BE2C (cell line): ENCODE data around the gene DNLZ.

ENCODE experiments used
- DNase-seq: peaks from one replicate; pipeline ENCODE4 v3.0.0-alpha.2; 2020
- H3K27me3 ChIP-seq: fragments of 250-450 bp; sonication (Bioruptor Pico); 2 replicates; pipeline ENCODE4 v1.5.1; 2020; ENCODE audit warnings: mild to moderate bottlenecking
- H3K36me3 ChIP-seq: fragments of 250-450 bp; sonication (Bioruptor Pico); 2 replicates; pipeline ENCODE4 v1.5.1; 2020; ENCODE audit warnings: mild to moderate bottlenecking
- H3K4me1 ChIP-seq: fragments of 250-450 bp; sonication (Bioruptor Pico); 2 replicates; pipeline ENCODE4 v1.5.1; 2020
- H3K4me3 ChIP-seq: 2 replicates; pipeline ENCODE4 v1.5.1; 2011; ENCODE audit warnings: low read depth, low read length
- H3K9me3 ChIP-seq: fragments of 250-450 bp; sonication (Bioruptor Pico); 2 replicates; pipeline ENCODE4 v1.5.1; 2020
- TF ChIP-seq, protein P1 (sequence below): IDR thresholded peaks from 2 replicates; pipeline ENCODE4 v1.5.1; 2012; ENCODE audit warnings: mild to moderate bottlenecking, low read depth, low read length

Gene DNLZ

DNA sequence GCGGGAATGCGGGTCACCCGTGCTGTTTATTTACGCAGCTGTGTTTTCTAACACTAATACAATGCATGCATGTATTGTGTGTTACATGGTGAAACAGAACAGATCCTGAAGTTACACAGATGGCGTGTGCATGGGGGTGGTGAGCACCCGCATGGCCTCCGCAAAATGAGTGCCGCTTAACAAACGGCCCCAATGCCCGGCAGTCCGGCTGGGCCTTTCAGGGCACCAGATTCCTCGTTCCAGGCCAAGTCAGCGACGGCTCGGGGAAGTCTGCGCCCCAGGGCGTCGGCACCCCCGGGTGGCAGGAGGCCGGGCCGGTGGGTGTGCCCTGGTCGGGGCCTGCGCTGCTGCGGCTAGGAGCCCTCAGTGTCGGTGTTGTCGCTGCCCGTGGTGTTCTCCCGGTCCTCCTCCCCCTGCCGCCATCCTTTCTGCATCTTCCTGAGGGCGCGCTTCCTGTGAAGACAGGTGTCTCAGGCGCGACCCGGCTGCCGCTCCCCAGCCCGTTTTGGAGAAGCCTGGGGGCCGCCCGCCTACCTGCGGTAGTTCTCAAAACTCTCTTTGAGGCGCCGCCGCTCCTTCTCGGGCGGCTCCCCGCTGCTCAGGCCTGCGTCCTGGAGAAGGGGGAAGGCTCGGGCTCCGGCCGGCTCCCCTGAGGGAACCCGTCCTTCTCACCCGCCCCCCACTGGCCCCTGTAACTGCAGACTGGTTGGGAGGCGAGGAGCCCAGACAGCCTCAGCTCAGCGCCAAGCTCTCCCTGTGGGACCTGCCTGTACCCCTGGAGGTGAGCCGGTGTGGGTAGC is 605 bp upstream of the DNLZ start:
- Histone ChIP-seq H3K36me3 (peaks cover 4% of the 10 kb centered on the region; the same call in 1 of the 2 replicates), H3K4me3 (no peak overlapping the region), H3K4me1 (peaks cover 44% of the 10 kb centered on the region), H3K27me3 (no peaks in the 10 kb centered on the region), H3K9me3 (no peaks in the 10 kb centered on the region)
- no peak for DNase-seq
- TF ChIP-seq, protein P1, sequence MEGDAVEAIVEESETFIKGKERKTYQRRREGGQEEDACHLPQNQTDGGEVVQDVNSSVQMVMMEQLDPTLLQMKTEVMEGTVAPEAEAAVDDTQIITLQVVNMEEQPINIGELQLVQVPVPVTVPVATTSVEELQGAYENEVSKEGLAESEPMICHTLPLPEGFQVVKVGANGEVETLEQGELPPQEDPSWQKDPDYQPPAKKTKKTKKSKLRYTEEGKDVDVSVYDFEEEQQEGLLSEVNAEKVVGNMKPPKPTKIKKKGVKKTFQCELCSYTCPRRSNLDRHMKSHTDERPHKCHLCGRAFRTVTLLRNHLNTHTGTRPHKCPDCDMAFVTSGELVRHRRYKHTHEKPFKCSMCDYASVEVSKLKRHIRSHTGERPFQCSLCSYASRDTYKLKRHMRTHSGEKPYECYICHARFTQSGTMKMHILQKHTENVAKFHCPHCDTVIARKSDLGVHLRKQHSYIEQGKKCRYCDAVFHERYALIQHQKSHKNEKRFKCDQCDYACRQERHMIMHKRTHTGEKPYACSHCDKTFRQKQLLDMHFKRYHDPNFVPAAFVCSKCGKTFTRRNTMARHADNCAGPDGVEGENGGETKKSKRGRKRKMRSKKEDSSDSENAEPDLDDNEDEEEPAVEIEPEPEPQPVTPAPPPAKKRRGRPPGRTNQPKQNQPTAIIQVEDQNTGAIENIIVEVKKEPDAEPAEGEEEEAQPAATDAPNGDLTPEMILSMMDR: no peak

DNA sequence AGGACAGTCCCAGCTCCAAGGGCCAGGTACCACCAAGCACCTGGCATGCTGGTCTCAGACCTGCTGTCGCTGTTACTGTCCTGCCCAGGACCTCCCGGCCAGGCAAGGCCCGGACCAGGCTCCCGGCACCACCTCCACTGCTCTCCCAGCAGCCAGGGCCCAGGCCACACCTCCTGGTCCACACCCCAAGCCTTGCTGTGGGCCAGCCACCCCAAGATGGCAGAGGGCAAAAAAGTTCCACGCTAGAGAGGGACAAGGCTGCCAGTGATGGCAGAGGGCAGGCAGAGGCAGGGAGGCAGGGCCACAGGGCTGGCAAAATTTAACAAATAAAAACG is 1.1 kb downstream of the DNLZ start:
- TF ChIP-seq, protein P1: no peak
- H3K27me3 ChIP-seq: no peaks in the 10 kb centered on the region
- no peak for DNase-seq
- H3K36me3 ChIP-seq: peaks cover 8% of the 10 kb centered on the region; the same call in 1 of the 2 replicates
- peaks cover 44% of the 10 kb centered on the region for H3K4me1 ChIP-seq
- H3K4me3 ChIP-seq: no peak overlapping the region
- H3K9me3 ChIP-seq: no peaks in the 10 kb centered on the region

DNA sequence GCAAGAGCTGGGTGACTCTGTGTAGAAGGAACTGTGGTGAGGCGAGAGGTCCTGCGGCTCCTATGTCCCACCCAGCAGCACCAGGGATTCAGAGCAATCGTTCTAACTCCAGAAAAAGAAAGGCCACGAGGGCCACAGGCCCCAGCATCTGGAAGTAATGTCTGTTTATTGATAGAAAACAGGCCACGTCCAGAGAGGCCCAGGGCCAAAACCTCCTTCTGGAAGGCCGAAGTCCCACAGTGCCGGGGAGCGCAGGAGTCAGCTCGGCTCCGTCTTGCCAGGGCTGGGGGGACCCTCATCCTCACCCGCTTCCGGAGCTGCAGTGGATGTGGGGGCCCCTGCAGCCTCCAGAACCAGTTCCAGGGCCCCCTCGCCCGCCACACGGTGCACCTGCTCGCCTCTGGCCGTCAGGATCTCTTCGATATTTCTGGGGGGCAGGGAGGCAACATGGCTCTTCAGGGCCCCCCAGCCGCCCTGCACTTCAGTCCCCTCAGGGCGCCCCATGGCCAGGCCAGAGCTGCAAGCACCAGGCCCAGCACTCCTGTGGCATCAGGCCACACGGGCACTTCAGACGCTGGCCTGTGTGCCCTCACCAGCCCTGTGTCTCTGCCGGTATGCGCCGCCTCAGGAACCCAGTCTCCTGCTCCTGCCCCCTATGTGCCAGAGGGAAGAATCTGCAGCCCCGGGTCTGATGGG is 1.6 kb downstream of the DNLZ start:
- TF ChIP-seq, protein P1: no peak
- peaks cover 8% of the 10 kb centered on the region; the same call in 1 of the 2 replicates for H3K36me3 ChIP-seq
- peaks cover 44% of the 10 kb centered on the region for H3K4me1 ChIP-seq
- no peaks in the 10 kb centered on the region for H3K9me3 ChIP-seq
- no peak overlapping the region for H3K4me3 ChIP-seq
- peak; percentile 56 for DNase-seq
- H3K27me3 ChIP-seq: no peaks in the 10 kb centered on the region

DNA sequence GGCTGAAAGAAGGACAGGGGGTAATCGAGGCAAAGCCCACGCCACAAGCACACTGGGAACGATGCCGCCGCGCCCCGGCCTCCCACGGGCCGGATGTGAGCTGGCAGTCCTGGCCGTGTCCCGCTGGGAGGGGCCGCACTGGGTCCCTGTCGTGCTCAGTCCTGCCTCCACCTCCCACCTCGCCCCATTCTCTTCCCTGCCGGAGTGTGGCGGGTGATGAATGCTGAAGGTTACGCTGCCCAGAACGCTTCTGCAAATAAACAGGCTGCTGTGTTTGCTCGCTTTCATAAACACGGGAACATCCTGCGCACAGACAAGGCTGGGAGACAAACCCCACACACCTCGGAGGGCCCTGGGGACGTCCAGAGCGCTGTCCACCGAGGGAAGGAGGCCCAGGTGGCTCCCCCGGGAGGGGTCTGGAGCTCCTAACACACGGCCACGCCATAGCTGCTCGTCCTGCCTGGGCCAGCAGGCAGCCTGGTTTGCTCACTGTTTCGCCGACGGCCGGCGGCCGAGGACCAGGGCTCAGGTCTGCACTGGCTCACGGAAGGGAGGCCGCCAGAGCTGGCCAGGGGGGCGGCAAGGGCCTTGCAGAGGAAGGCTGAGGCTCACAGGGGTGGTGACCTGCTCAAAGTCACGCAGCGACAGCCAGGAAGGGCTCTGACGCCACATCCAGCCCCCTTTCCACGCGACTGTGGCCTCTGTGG is 2.3 kb downstream of the DNLZ start:
- Histone ChIP-seq H3K4me3 (no peak overlapping the region), H3K4me1 (peaks cover 44% of the 10 kb centered on the region), H3K27me3 (no peaks in the 10 kb centered on the region), H3K9me3 (no peaks in the 10 kb centered on the region), H3K36me3 (peaks cover 14% of the 10 kb centered on the region)
- peak; percentile 58 for DNase-seq
- TF ChIP-seq, protein P1: no peak

DNA sequence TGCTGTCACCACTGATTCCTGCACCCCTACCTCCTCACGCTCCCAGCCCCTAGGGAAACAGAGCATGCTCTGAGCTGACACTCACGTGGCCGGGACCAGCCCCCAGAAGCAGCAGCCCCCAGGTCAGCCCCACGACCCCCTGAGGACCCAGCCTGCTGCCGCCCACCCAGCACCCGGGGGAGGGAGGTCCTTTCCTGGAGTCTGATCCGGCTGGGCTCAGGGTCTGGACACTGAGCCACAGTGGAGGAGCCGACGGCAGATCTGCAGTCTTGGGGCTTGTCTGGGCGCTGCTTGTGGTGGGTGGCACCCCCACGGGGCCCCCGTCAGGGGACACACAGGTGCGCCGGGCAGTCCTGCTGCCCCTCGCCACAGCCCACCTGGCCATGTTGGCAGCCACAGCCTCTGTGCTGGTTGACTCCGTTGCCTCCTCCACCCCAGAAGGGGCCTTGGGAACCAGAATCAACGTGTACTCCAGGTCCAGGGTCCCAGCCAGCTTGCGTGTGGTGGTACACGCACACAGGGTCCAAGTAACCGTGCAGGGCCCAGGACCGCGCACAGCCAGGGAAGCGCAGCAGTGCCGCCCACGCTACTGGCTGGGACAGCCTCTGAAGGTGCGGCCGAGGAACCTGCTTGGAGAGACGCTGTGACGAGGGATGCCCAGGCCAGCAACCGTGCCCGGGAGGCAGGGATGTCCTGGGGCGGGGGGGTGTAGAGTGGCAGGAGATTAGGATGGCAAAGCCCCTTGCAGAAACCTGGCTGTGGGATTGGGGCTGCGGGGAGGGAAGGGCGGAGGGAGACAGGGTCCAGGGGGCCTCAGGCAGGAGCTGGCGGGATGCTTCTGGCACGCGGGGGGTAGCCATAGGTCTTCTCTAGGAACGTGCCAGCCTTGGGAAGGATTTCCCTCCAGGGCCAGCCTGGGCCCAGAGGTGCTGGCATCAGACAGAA is 3.5 kb downstream of the DNLZ start:
- Histone ChIP-seq H3K27me3 (no peaks in the 10 kb centered on the region), H3K4me3 (no peak overlapping the region), H3K36me3 (peaks cover 20% of the 10 kb centered on the region), H3K9me3 (no peaks in the 10 kb centered on the region), H3K4me1 (peaks cover 39% of the 10 kb centered on the region)
- TF ChIP-seq, protein P1: no peak
- no peak for DNase-seq
